ENCODE results near the gene NPY4R. TPM values are rescaled to one million over a fixed set of nuclear protein-coding genes. Genes with fewer than 3 reads are reported as not detected.
"Not testable (repeated sequence)": the region's sequence is repeated elsewhere in the genome, so short reads cannot be mapped to it uniquely, and the experiment has no call there.

Gene NPY4R
- total RNA-seq, 2 donors from 2014 or later, result 0.24 to 0.49 TPM

- not testable (repeated sequence) for H3K36me3 ChIP-seq (ENCODE audit: control insufficient read depth, insufficient read depth, low read length); H3K27ac ChIP-seq (ENCODE audit: low read depth, low read length); H3K9me3 ChIP-seq (ENCODE audit: control insufficient read depth, low read length); DNase-seq; H3K4me3 ChIP-seq (ENCODE audit: low read length); H3K27me3 Mint-ChIP-seq (ENCODE audit: insufficient read depth); H3K9ac ChIP-seq (ENCODE audit: extremely low read depth, low read length, poor library complexity, severe bottlenecking); H3K27ac Mint-ChIP-seq; H3K4me1 ChIP-seq (ENCODE audit: control insufficient read depth, insufficient read depth, low read length); H3K4me3 Mint-ChIP-seq; H3K27me3 ChIP-seq (ENCODE audit: control insufficient read depth, insufficient read depth, low read length, poor library complexity, severe bottlenecking); H3K9me3 Mint-ChIP-seq; H3K36me3 Mint-ChIP-seq (ENCODE audit: low read depth); H3K4me1 Mint-ChIP-seq
- WGBS, 2 experiments (ENCODE audit: insufficient coverage in 1 of 2, insufficient read length in 1 of 2), result no CpG with 5 or more reads among the region's 2 CpGs
These were observed 9.8 kb downstream of the NPY4R start for GRCh38 chr10:46455992-46456391.

GRCh38 chr10:46451365-46451764 lies 14.4 kb downstream of the NPY4R start:
- not testable (repeated sequence) for H3K36me3 ChIP-seq (ENCODE audit: control insufficient read depth, insufficient read depth, low read length); H3K4me3 Mint-ChIP-seq; H3K4me1 Mint-ChIP-seq; H3K27me3 ChIP-seq (ENCODE audit: control insufficient read depth, insufficient read depth, low read length, poor library complexity, severe bottlenecking); H3K36me3 Mint-ChIP-seq (ENCODE audit: low read depth); H3K4me1 ChIP-seq (ENCODE audit: control insufficient read depth, insufficient read depth, low read length); DNase-seq; H3K27ac ChIP-seq (ENCODE audit: low read depth, low read length); H3K9ac ChIP-seq (ENCODE audit: extremely low read depth, low read length, poor library complexity, severe bottlenecking); H3K27me3 Mint-ChIP-seq (ENCODE audit: insufficient read depth); H3K4me3 ChIP-seq (ENCODE audit: low read length); H3K27ac Mint-ChIP-seq; H3K9me3 Mint-ChIP-seq; H3K9me3 ChIP-seq (ENCODE audit: control insufficient read depth, low read length)
- WGBS, 2 experiments (ENCODE audit: insufficient coverage in 1 of 2, insufficient read length in 1 of 2), result 100% methylated on average over 1 of the region's 1 CpG; no CpG with 5 or more reads in 1 of the 2 experiments

GRCh38 chr10:46450829-46451228 lies 14.9 kb downstream of the NPY4R start:
- not testable (repeated sequence) for H3K27me3 ChIP-seq (ENCODE audit: control insufficient read depth, insufficient read depth, low read length, poor library complexity, severe bottlenecking); H3K4me1 Mint-ChIP-seq; H3K4me1 ChIP-seq (ENCODE audit: control insufficient read depth, insufficient read depth, low read length); H3K27ac ChIP-seq (ENCODE audit: low read depth, low read length); H3K9me3 ChIP-seq (ENCODE audit: control insufficient read depth, low read length); H3K27me3 Mint-ChIP-seq (ENCODE audit: insufficient read depth); H3K9me3 Mint-ChIP-seq; H3K36me3 ChIP-seq (ENCODE audit: control insufficient read depth, insufficient read depth, low read length); H3K4me3 Mint-ChIP-seq; H3K9ac ChIP-seq (ENCODE audit: extremely low read depth, low read length, poor library complexity, severe bottlenecking); H3K36me3 Mint-ChIP-seq (ENCODE audit: low read depth); H3K4me3 ChIP-seq (ENCODE audit: low read length); H3K27ac Mint-ChIP-seq
- WGBS, 2 experiments (ENCODE audit: insufficient coverage in 1 of 2, insufficient read length in 1 of 2), result 90% methylated on average over 3 of the region's 8 CpGs; no CpG with 5 or more reads in 1 of the 2 experiments
- DNase-seq, result peak; percentile 54

GRCh38 chr10:46447439-46447838 lies 18.3 kb downstream of the NPY4R start:
- H3K4me1 ChIP-seq (ENCODE audit: control insufficient read depth, insufficient read depth, low read length); H3K9me3 ChIP-seq (ENCODE audit: control insufficient read depth, low read length); H3K27me3 ChIP-seq (ENCODE audit: control insufficient read depth, insufficient read depth, low read length, poor library complexity, severe bottlenecking); H3K36me3 Mint-ChIP-seq (ENCODE audit: low read depth); H3K9me3 Mint-ChIP-seq; H3K27me3 Mint-ChIP-seq (ENCODE audit: insufficient read depth); H3K9ac ChIP-seq (ENCODE audit: extremely low read depth, low read length, poor library complexity, severe bottlenecking); H3K4me3 Mint-ChIP-seq; H3K4me3 ChIP-seq (ENCODE audit: low read length); H3K36me3 ChIP-seq (ENCODE audit: control insufficient read depth, insufficient read depth, low read length); H3K27ac Mint-ChIP-seq; H3K4me1 Mint-ChIP-seq; H3K27ac ChIP-seq (ENCODE audit: low read depth, low read length): not testable (repeated sequence)
- WGBS, 2 experiments (ENCODE audit: insufficient coverage in 1 of 2, insufficient read length in 1 of 2), result 100% methylated on average over 1 of the region's 5 CpGs; no CpG with 5 or more reads in 1 of the 2 experiments
- peak; percentile 23 for DNase-seq

- H3K9me3 ChIP-seq (ENCODE audit: control insufficient read depth, low read length); H3K9me3 Mint-ChIP-seq; H3K4me1 ChIP-seq (ENCODE audit: control insufficient read depth, insufficient read depth, low read length); H3K4me3 ChIP-seq (ENCODE audit: low read length); H3K27me3 ChIP-seq (ENCODE audit: control insufficient read depth, insufficient read depth, low read length, poor library complexity, severe bottlenecking); H3K9ac ChIP-seq (ENCODE audit: extremely low read depth, low read length, poor library complexity, severe bottlenecking); H3K4me3 Mint-ChIP-seq; H3K36me3 Mint-ChIP-seq (ENCODE audit: low read depth); H3K27ac ChIP-seq (ENCODE audit: low read depth, low read length); H3K4me1 Mint-ChIP-seq; H3K36me3 ChIP-seq (ENCODE audit: control insufficient read depth, insufficient read depth, low read length); H3K27me3 Mint-ChIP-seq (ENCODE audit: insufficient read depth); H3K27ac Mint-ChIP-seq; DNase-seq: not testable (repeated sequence)
- WGBS, 2 experiments (ENCODE audit: insufficient coverage in 1 of 2, insufficient read length in 1 of 2), result 94 to 100% methylated on average over 3 to 4 of the region's 8 CpGs
These were observed 20.2 kb downstream of the NPY4R start for GRCh38 chr10:46445389-46446122.

GRCh38 chr10:46443422-46443821 lies 22.3 kb downstream of the NPY4R start:
- not testable (repeated sequence) for H3K4me1 Mint-ChIP-seq; H3K27ac ChIP-seq (ENCODE audit: low read depth, low read length); DNase-seq; H3K27ac Mint-ChIP-seq; H3K4me3 ChIP-seq (ENCODE audit: low read length); H3K4me1 ChIP-seq (ENCODE audit: control insufficient read depth, insufficient read depth, low read length); H3K9ac ChIP-seq (ENCODE audit: extremely low read depth, low read length, poor library complexity, severe bottlenecking); H3K36me3 Mint-ChIP-seq (ENCODE audit: low read depth); H3K27me3 ChIP-seq (ENCODE audit: control insufficient read depth, insufficient read depth, low read length, poor library complexity, severe bottlenecking); H3K9me3 Mint-ChIP-seq; H3K36me3 ChIP-seq (ENCODE audit: control insufficient read depth, insufficient read depth, low read length); H3K4me3 Mint-ChIP-seq; H3K27me3 Mint-ChIP-seq (ENCODE audit: insufficient read depth); H3K9me3 ChIP-seq (ENCODE audit: control insufficient read depth, low read length)
- WGBS, 2 experiments (ENCODE audit: insufficient coverage in 1 of 2, insufficient read length in 1 of 2), result 63% methylated on average over 1 of the region's 1 CpG; no CpG with 5 or more reads in 1 of the 2 experiments

- H3K9me3 ChIP-seq (ENCODE audit: control insufficient read depth, low read length); H3K4me1 Mint-ChIP-seq; H3K4me3 ChIP-seq (ENCODE audit: low read length); H3K4me3 Mint-ChIP-seq; H3K27me3 ChIP-seq (ENCODE audit: control insufficient read depth, insufficient read depth, low read length, poor library complexity, severe bottlenecking); H3K9me3 Mint-ChIP-seq; H3K27me3 Mint-ChIP-seq (ENCODE audit: insufficient read depth); H3K4me1 ChIP-seq (ENCODE audit: control insufficient read depth, insufficient read depth, low read length); H3K27ac ChIP-seq (ENCODE audit: low read depth, low read length); H3K9ac ChIP-seq (ENCODE audit: extremely low read depth, low read length, poor library complexity, severe bottlenecking); H3K36me3 Mint-ChIP-seq (ENCODE audit: low read depth); H3K36me3 ChIP-seq (ENCODE audit: control insufficient read depth, insufficient read depth, low read length); H3K27ac Mint-ChIP-seq: not testable (repeated sequence)
- peak; percentile 40 for DNase-seq
- 91% methylated on average over 3 to 10 of the region's 10 CpGs for WGBS, 2 experiments (ENCODE audit: insufficient coverage in 1 of 2, insufficient read length in 1 of 2)
These were observed 23.0 kb downstream of the NPY4R start for GRCh38 chr10:46442706-46443275.
